ENCODE data around the gene ABLIM2. TPM values are rescaled to one million over a fixed set of nuclear protein-coding genes. Genes with fewer than 3 reads are reported as not detected.

Gene ABLIM2
- total and polyA plus RNA-seq, 3 donors from 2014 or later, result 5.2 to 7.5 (median 6.9) TPM

DNA sequence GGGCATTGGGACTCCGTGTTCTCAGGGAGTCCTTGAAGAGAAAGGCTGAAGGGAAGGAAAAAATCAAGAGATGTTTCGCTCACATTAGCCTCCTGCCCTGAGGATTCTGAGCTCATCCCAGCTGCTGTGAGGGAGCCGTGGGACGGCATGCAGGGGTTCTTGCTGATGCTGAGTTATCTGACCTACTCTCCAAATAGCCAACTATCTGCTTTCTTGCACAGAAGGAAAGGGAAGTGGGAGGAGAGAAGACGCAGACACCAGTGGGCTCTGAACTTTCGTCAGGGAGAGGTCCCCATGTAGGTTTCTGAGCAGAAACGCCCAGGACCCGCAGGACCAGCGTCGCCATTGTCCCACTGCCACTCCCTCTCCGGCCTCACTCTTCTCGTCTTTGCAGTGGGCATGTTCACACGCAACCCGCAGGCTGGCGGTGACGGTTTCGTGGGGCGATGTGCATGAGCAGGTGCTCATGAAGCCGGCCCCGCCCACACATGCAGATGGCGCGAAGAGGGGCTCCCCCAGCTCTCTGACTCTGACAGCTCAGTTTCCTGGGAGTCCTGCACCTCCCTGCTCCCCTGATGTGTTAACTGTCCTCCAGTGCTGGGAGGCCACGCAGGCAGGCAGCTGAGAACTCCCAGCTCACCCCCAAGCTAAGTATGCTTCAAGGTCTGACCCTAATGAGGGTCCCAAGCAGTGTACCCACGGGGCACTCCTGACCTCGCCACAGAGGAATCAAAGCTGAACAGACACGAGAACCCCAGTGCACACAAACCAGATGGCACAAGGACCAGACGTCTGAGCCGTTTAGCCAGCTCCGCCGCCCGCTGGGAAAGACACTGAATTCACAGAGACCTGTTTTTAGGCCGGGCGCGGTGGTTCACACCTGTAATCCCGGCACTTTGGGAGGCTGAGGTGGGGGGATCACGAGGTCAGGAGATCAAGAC, 13.6 kb upstream of the ABLIM2 start:
- Histone ChIP-seq H3K27me3 (no peaks in the 10 kb centered on the region), H3K9me3 (no peaks in the 10 kb centered on the region), H3K36me3 (ENCODE audit: low read depth, missing control alignments) (no peaks in the 10 kb centered on the region), H3K4me1 (no peaks in the 10 kb centered on the region), H3K4me3 (no peak overlapping the region), H3K27ac (no peak overlapping the region)
- intact Hi-C loops (cut with DNase I; ENCODE audit: low total_unique reads), result no loop called here
- WGBS, 2 donors, result 76 to 78% methylated on average over 36 of the region's 36 CpGs
- TF ChIP-seq, protein P1, sequence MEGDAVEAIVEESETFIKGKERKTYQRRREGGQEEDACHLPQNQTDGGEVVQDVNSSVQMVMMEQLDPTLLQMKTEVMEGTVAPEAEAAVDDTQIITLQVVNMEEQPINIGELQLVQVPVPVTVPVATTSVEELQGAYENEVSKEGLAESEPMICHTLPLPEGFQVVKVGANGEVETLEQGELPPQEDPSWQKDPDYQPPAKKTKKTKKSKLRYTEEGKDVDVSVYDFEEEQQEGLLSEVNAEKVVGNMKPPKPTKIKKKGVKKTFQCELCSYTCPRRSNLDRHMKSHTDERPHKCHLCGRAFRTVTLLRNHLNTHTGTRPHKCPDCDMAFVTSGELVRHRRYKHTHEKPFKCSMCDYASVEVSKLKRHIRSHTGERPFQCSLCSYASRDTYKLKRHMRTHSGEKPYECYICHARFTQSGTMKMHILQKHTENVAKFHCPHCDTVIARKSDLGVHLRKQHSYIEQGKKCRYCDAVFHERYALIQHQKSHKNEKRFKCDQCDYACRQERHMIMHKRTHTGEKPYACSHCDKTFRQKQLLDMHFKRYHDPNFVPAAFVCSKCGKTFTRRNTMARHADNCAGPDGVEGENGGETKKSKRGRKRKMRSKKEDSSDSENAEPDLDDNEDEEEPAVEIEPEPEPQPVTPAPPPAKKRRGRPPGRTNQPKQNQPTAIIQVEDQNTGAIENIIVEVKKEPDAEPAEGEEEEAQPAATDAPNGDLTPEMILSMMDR (IDR thresholded peaks at IDR 0.05), result no peak
- TF ChIP-seq POLR2A (IDR thresholded peaks at IDR 0.05), result no peak
- DNase-seq, result no peak

DNA sequence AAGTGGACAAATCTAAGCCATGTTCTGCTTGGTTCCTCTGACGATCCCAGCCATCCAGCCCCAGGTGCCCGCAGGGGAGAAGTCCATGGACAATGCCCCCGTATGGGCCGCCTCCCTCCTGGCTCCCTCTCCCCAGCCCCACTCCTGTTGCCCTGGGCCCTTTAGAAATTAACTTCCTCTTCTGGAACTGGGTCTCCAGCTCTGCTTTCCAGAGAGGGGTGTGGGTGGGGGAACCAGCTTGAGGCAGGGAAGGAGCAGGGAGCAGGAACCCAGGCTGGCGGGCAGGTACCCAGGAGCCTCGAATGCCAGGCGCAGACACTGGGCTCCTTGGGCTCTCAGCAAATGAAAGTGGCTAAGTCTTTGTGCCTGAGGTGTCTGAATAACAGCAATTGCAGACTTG, 12.7 kb upstream of the ABLIM2 start:
- H3K27ac ChIP-seq, result no peak overlapping the region
- no peaks in the 10 kb centered on the region for H3K4me1 ChIP-seq
- H3K27me3 ChIP-seq, result no peaks in the 10 kb centered on the region
- no peaks in the 10 kb centered on the region for H3K9me3 ChIP-seq
- intact Hi-C loops (cut with DNase I; ENCODE audit: low total_unique reads), result no loop called here
- no peak for DNase-seq
- 85 to 90% methylated on average over 7 of the region's 7 CpGs for WGBS, 2 donors
- no peak for TF ChIP-seq POLR2A (IDR thresholded peaks at IDR 0.05)
- TF ChIP-seq, protein P1 (IDR thresholded peaks at IDR 0.05), result no peak
- H3K36me3 ChIP-seq (ENCODE audit: low read depth, missing control alignments), result no peaks in the 10 kb centered on the region
- H3K4me3 ChIP-seq, result no peak overlapping the region

DNA sequence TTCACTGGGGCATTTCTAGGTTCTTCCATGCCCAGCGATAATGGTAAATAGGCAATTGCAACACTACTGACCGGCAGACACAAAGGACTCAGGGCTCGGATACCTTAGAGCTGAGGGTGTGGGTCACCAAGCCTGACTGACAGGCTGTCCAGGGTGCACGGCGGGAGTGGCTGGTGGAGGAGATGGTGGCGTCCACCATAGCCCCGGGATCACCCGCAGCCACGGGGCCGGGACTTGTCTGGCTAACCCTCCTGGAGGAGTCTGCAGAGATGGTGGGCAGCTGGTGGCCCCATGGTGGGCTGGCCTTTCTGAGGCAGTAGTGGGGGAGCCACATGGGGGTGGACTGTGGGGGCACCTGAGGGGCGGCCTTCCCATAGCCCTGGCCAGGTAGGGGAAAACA, 11.7 kb upstream of the ABLIM2 start:
- WGBS, 2 donors, result 87 to 95% methylated on average over 9 to 11 of the region's 11 CpGs
- Histone ChIP-seq H3K4me1 (peaks cover 5% of the 10 kb centered on the region), H3K9me3 (no peaks in the 10 kb centered on the region), H3K27ac (no peak overlapping the region), H3K4me3 (no peak overlapping the region), H3K36me3 (ENCODE audit: low read depth, missing control alignments) (no peaks in the 10 kb centered on the region), H3K27me3 (no peaks in the 10 kb centered on the region)
- TF ChIP-seq, protein P1 (IDR thresholded peaks at IDR 0.05), result no peak
- no peak for TF ChIP-seq POLR2A (IDR thresholded peaks at IDR 0.05)
- DNase-seq, result no peak
- intact Hi-C loops (cut with DNase I; ENCODE audit: low total_unique reads), result no loop called here

DNA sequence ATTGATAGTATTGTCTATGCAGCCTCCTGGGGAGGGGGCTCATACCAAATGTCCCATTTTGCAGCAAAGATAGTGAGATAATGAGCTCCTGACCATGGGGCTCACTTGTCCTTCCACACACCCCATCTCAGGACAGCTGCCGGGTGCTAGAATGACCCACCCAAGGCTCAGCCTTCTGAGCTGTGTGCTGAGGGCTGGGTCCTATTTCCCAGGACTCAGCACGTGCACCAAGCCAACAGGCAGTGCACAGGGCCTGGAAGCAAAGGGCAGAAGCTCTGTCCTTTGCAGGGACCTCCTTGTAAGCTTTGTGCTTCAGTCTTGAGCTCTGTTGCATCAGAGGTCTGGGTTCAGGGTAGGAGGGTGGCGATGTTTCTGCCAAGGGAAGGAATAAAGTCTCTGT, 11.2 kb upstream of the ABLIM2 start:
- intact Hi-C loops (cut with DNase I; ENCODE audit: low total_unique reads), result no loop called here
- H3K9me3 ChIP-seq, result no peaks in the 10 kb centered on the region
- H3K27ac ChIP-seq, result no peak overlapping the region
- DNase-seq, result no peak
- no peaks in the 10 kb centered on the region for H3K36me3 ChIP-seq (ENCODE audit: low read depth, missing control alignments)
- TF ChIP-seq, protein P1 (IDR thresholded peaks at IDR 0.05), result no peak
- TF ChIP-seq POLR2A (IDR thresholded peaks at IDR 0.05), result no peak
- H3K4me3 ChIP-seq, result no peak overlapping the region
- no peaks in the 10 kb centered on the region for H3K27me3 ChIP-seq
- H3K4me1 ChIP-seq, result peaks cover 7% of the 10 kb centered on the region
- 88 to 93% methylated on average over 3 of the region's 3 CpGs for WGBS, 2 donors
